ENCODE results near the gene GABBR1.

GRCh38 chr6:29603930-29604329, 29.1 kb downstream of the GABBR1 start:
- TF ChIP-seq POLR2A (IDR thresholded peaks at IDR 0.05) = no peak
- no peak for TF ChIP-seq CTCF (IDR thresholded peaks at IDR 0.05)

Measured in tibial nerve (tissue), 3 donors.